GM19463 (cell line): ENCODE results near the gene IPO7.

Experiments
- ATAC-seq: cut with Tn5 transposase; IDR thresholded peaks from one replicate; pipeline ENCODE4 v1.9.1; 2021; ENCODE audit warnings: mild to moderate bottlenecking, moderate library complexity; ENCODE audit not compliant: unreplicated experiment

The IPO7 gene

GRCh38 chr11:9489080-9489765, 104.8 kb downstream of the IPO7 start:
- no peak for ATAC-seq

- no peak for ATAC-seq
Observed at GRCh38 chr11:9490376-9490775, 105.9 kb downstream of the IPO7 start.

GRCh38 chr11:9493492-9493891, 109.0 kb downstream of the IPO7 start:
- ATAC-seq = no peak

GRCh38 chr11:9494316-9494715, 109.9 kb downstream of the IPO7 start:
- no peak for ATAC-seq

- no peak for ATAC-seq
Observed at GRCh38 chr11:9495803-9496514, 111.5 kb downstream of the IPO7 start.
